Activated T-helper 1 cell treated with anti-CD3 and anti-CD28 coated beads, Interleukin-2, amount 50 U/mL, for 16 hours (primary cell): ENCODE results near the gene TBC1D13.
A peak's percentile ranks its signal among the peaks of the same experiment; 100 is the strongest.

ENCODE experiments used
- DNase-seq, 2 donors: peaks; one replicate each; pipeline ENCODE4 v3.0.0-alpha.2; 2020; ENCODE audit warnings: low read depth in 1 of 2, low spot score in 1 of 2

TBC1D13 gene

GRCh38 chr9:128820665-128821583 is 33.9 kb downstream of the TBC1D13 start:
- DNase-seq = no peak

GRCh38 chr9:128821584-128822406 is 34.7 kb downstream of the TBC1D13 start:
- DNase-seq = no peak

- no peak for DNase-seq
Observed at GRCh38 chr9:128822407-128823042, 35.5 kb downstream of the TBC1D13 start.

GRCh38 chr9:128823362-128823902 is 36.4 kb downstream of the TBC1D13 start:
- no peak for DNase-seq

- DNase-seq = no peak
Observed at GRCh38 chr9:128823903-128824406, 36.9 kb downstream of the TBC1D13 start.

- no peak for DNase-seq
Observed at GRCh38 chr9:128824911-128825310, 37.9 kb downstream of the TBC1D13 start.

- no peak for DNase-seq
Observed at GRCh38 chr9:128825923-128826700, 39.1 kb downstream of the TBC1D13 start.

- DNase-seq = no peak
Observed at GRCh38 chr9:128828267-128828666, 41.2 kb downstream of the TBC1D13 start.

GRCh38 chr9:128828719-128829452 is 41.8 kb downstream of the TBC1D13 start:
- DNase-seq = no peak

GRCh38 chr9:128829477-128830251 is 42.6 kb downstream of the TBC1D13 start, which contains the start of gene SPOUT1:
Gene SPOUT1, minus strand, starts transcription at chr9:128829794. Its CDS starts 14 bp downstream, at chr9:128829780.
- DNase-seq = peak; percentile 84 to 89

- no peak for DNase-seq
Observed at GRCh38 chr9:128833696-128834095, 46.6 kb downstream of the TBC1D13 start.

GRCh38 chr9:128835246-128836210 is 48.5 kb downstream of the TBC1D13 start:
- no peak for DNase-seq

GRCh38 chr9:128836509-128837145 is 49.6 kb downstream of the TBC1D13 start:
- no peak for DNase-seq

GRCh38 chr9:128838338-128838737 is 51.3 kb downstream of the TBC1D13 start:
- no peak for DNase-seq

- DNase-seq = no peak
Observed at GRCh38 chr9:128840524-128840923, 53.5 kb downstream of the TBC1D13 start.

- no peak for DNase-seq
Observed at GRCh38 chr9:128841694-128842492, 54.8 kb downstream of the TBC1D13 start.
